SK-N-MC (cell line): ENCODE measurements around the gene RNF2.

Source experiments
- EZH2 ChIP-seq: fragments of 200-600 bp; sonication (generic); IDR thresholded peaks from one replicate; pipeline ENCODE4 v1.6.1; 2017; ENCODE audit warnings: antibody characterized with exemption
- FOXP2 ChIP-seq: optimal IDR thresholded peaks from 2 replicates; pipeline ENCODE3; 2011; ENCODE audit warnings: mild to moderate bottlenecking, moderate library complexity; ENCODE audit not compliant: insufficient read depth; ENCODE audit errors: extremely low read length, control extremely low read depth
- POLR2AphosphoS5 ChIP-seq: IDR thresholded peaks from 2 replicates; pipeline ENCODE4 v1.6.1; 2012; ENCODE audit warnings: mild to moderate bottlenecking, low read depth, low read length, borderline replicate concordance

GRCh38 chr1:185040408-185040735 lies 5.0 kb upstream of the RNF2 start:
- no peak for TF ChIP-seq EZH2
- no peak; the same call in 1 of the 2 replicates for TF ChIP-seq POLR2AphosphoS5
- TF ChIP-seq FOXP2 = no peak
